Tibial nerve (tissue), 4 donors: ENCODE measurements around the gene MEX3D. TPM values are rescaled to one million over a fixed set of nuclear protein-coding genes. Genes with fewer than 3 reads are reported as not detected.

Experiments used
- DNase-seq, 2 donors: peaks; one replicate each; pipeline ENCODE4 v3.0.0-alpha.2; 2019; ENCODE audit warnings: low spot score in 2 of 2
- H3K27ac ChIP-seq, 4 donors: fragments of 200-600 bp; sonication (generic) in 3 of 4; one replicate each; pipeline ENCODE4 v1.5.1; 2017 to 2019; ENCODE audit warnings: mild to moderate bottlenecking in 1 of 4
- H3K27me3 ChIP-seq, 2 donors: fragments of 200-600 bp; sonication (generic) in 1 of 2; one replicate each; pipeline versions ENCODE4 v1.5.1 to v1.6.0; 2017 to 2019
- H3K36me3 ChIP-seq, 3 donors: fragments of 200-600 bp; sonication (generic); one replicate each; pipeline ENCODE4 v1.5.1; 2018 to 2019
- H3K4me1 ChIP-seq, 4 donors: fragments of 200-600 bp; sonication (generic) in 3 of 4; one replicate each; pipeline ENCODE4 v1.5.1; 2017 to 2019
- H3K4me3 ChIP-seq, 4 donors: fragments of 200-600 bp; sonication (generic) in 3 of 4; one replicate each; pipeline ENCODE4 v1.5.1; 2017 to 2019; ENCODE audit warnings: mild to moderate bottlenecking in 1 of 4, moderate library complexity in 1 of 4
- H3K9me3 ChIP-seq, 4 donors: fragments of 200-600 bp; sonication (generic) in 3 of 4; one replicate each; pipeline ENCODE4 v1.5.1; 2017 to 2019
- CTCF ChIP-seq, 5 experiments: fragments of 200-600 bp in 3 of 5; fragments of 450-650 bp in 2 of 5; sonication (generic) in 3 of 5; IDR thresholded peaks; one replicate each; pipeline ENCODE4 v1.5.1; 2016 to 2019; ENCODE audit warnings: antibody characterized with exemption in 5 of 5, mild to moderate bottlenecking in 3 of 5, moderate library complexity in 2 of 5
- EP300 ChIP-seq, 2 donors: sonication (generic); formaldehyde crosslinking; IDR thresholded peaks; one replicate each; pipeline ENCODE4 v1.6.1; 2017; ENCODE audit warnings: antibody characterized with exemption in 2 of 2, mild to moderate bottlenecking in 1 of 2
- POLR2A ChIP-seq, 2 donors: fragments of 450-650 bp; IDR thresholded peaks; one replicate each; pipeline ENCODE4 v1.6.1; 2017; ENCODE audit warnings: antibody characterized with exemption in 2 of 2, mild to moderate bottlenecking in 2 of 2, moderate library complexity in 2 of 2
- WGBS, 2 donors: methylation state at CpG; one replicate each; pipeline ENCODE4 v1.1.5; 2018; 5-methylcytosine and 5-hydroxymethylcytosine counted together
- total RNA-seq, 4 donors: library from RNA; depleted of rRNA; stranded (reverse); fragments of >200 nt; gene quantifications; one replicate each; pipeline ENCODE4 v1.1.0, GENCODE V29; 2016

Gene MEX3D
- total RNA-seq, 4 donors from 2014 or later: 19.4 to 32.7 (median 27.4) TPM

GRCh38 chr19:1525343-1525742 lies 42.8 kb downstream of the MEX3D start:
- H3K27ac ChIP-seq: no peak overlapping the region
- peaks cover 0 to 21% (median 0%) of the 10 kb centered on the region in 4 donors for H3K4me1 ChIP-seq
- DNase-seq: no peak
- H3K36me3 ChIP-seq: no peaks in the 10 kb centered on the region
- WGBS, 2 donors: 64 to 66% methylated on average over 11 to 30 of the region's 31 CpGs
- no peaks in the 10 kb centered on the region for H3K9me3 ChIP-seq
- H3K27me3 ChIP-seq: peaks cover 0 to 62% of the 10 kb centered on the region in 2 donors
- no peak overlapping the region for H3K4me3 ChIP-seq
- no peak for TF ChIP-seq EP300 (IDR thresholded peaks at IDR 0.05)
- no peak for TF ChIP-seq CTCF (IDR thresholded peaks at IDR 0.05)
- no peak for TF ChIP-seq POLR2A (IDR thresholded peaks at IDR 0.05)

DNA sequence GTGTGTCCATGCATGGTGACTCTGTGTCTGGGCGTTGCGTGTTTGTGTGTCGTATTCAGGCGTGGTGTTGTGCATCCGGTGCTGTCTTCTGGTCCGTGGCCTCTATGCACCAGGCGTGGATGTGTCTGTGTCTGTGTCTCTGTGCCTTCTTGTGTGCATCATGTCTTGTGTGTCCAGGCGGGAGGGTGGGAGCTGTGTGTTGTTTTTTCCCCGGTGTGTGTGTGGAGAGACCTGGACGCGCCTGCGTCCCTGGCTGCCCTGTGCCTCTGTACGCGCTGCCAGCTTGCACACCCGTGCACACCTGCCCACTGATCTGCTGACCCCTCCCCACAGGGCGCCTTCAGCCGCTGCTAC lies 43.2 kb downstream of the MEX3D start:
- Histone ChIP-seq H3K27me3 (peaks cover 0 to 62% of the 10 kb centered on the region in 2 donors), H3K36me3 (no peaks in the 10 kb centered on the region), H3K4me1 (peaks cover 0 to 21% (median 0%) of the 10 kb centered on the region in 4 donors), H3K9me3 (no peaks in the 10 kb centered on the region), H3K27ac (no peak overlapping the region), H3K4me3 (no peak overlapping the region)
- 55 to 56% methylated on average over 14 to 17 of the region's 17 CpGs for WGBS, 2 donors
- DNase-seq: no peak
- no peak for TF ChIP-seq CTCF (IDR thresholded peaks at IDR 0.05)
- no peak for TF ChIP-seq EP300 (IDR thresholded peaks at IDR 0.05)
- TF ChIP-seq POLR2A (IDR thresholded peaks at IDR 0.05): no peak

DNA sequence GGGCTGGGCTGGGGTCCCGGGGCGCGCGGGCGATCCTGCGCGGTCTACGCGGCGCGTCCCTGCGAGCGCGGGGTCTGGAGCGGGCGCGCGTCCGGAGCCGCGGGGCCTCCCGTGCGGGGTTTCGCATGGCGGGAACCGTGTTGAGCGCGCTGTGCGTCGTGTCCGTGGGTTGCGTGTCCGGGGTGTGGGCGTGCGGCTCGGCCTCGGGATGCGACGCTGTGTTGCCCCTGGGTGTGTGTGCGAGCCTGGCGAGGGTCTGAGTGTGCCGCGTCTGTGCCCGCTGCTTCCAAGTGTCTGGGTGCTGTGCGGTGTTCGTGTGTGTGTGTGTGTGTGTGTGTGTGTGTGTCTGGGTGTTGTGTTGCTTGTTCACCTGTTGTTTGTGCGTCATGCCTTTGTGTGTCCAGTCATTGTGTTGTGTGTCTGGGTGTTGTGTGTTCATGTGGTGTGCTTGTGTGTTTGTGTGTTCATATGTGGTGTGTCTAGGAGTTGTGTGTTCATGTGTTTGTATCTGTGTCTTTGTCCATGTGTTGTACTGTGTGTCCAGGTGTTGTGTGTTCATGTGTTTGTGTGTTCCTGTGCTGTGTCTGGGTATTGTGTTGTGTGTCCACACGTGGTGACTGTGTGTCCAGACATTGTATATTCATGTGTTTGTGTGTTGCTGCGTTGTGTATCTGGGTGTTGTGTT lies 43.7 kb downstream of the MEX3D start:
- Histone ChIP-seq H3K9me3 (no peaks in the 10 kb centered on the region), H3K36me3 (no peaks in the 10 kb centered on the region), H3K27ac (no peak overlapping the region), H3K4me3 (peak overlapping the region in 2 of 4 donors; percentile 10 to 43), H3K4me1 (peaks cover 0 to 21% (median 0%) of the 10 kb centered on the region in 4 donors), H3K27me3 (peaks cover 0 to 58% of the 10 kb centered on the region in 2 donors)
- TF ChIP-seq EP300 (IDR thresholded peaks at IDR 0.05) (no peak), POLR2A (IDR thresholded peaks at IDR 0.05) (no peak), CTCF (IDR thresholded peaks at IDR 0.05) (no peak)
- WGBS, 2 donors: 8 to 45% methylated on average over 3 to 42 of the region's 49 CpGs
- no peak for DNase-seq

DNA sequence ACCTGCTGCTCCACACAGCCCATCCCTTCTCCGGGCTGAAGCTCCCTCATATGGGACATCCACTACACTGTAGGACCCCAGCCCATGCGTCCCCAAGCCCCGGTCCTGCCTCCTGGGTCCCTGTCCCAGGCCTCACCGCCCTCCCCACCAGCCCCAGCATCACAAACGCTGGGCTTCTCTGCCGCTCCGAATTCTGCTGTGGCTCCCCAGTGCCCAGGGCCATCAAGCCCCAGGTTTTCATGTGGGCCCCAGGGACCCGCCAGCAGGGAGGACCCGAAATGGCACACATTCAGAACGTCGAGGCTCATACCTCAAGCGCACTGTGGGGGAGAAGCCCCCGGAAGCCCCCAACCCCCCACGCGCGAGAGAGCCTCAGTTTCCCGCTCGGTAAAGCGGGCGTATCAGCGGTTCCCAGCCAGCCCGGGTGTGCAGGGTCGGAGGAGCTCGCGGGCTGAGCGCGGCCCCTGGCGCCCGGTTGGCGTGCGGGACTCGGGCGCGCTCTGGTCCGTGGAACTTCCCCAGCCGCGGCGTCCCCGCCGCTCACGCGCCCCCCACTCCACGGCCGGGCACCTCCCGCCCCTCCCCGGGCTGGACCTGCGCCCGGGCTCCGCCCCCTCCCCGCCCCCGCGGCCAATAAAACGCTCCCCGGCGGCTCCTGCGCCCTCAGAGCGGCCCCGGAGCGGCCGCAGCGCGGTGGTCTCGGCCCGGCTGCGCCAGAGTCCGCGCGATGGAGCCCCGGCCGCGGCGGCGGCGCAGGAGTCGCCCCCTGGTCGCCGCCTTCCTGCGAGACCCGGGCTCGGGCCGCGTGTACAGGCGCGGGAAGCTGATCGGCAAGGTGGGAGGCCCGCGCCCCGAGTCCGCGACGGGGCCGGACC lies 44.5 kb downstream of the MEX3D start, which contains the start of gene PLK5:
TSS of gene PLK5 (plus strand) at position 666 of the 875 bp plus-strand sequence. CDS start 2,920 bp downstream, outside the sequence.
- Histone ChIP-seq H3K27ac (no peak within 1 kb of the TSS), H3K9me3 (no peaks in the 10 kb centered on the region), H3K36me3 (no peaks in the 10 kb centered on the region), H3K4me1 (peaks cover 0 to 21% (median 0%) of the 10 kb centered on the region in 4 donors), H3K4me3 (peak within 1 kb of the TSS in 2 of 4 donors; percentile 10 to 43), H3K27me3 (peaks cover 0 to 51% of the 10 kb centered on the region in 2 donors)
- WGBS, 2 donors: 8 to 23% methylated on average over 30 to 63 of the region's 92 CpGs
- TF ChIP-seq POLR2A (IDR thresholded peaks at IDR 0.05) (no peak), CTCF (IDR thresholded peaks at IDR 0.05) (peak in 2 of 5 experiments; percentile 14 to 23)
- DNase-seq: no peak

DNA sequence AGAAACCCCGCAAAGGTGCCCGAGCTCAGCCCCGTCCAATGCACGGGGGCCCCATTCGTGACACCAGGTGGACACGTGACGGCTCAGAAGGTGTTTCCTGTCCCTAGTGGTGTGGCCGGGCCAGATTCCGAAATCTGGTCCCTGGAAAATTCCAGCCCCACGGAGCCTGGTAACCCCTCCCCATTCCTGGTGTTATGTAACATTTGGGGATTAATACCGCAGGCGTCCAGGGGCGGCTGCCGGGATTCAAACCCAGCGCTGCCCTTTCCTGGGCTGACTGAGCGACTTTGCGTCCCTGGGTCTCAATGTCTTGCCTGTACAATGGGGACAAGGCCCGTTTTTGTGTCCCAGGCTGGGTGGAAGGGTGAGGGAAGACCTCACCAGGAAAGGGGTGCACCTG lies 45.3 kb downstream of the MEX3D start:
- DNase-seq: no peak
- peaks cover 0 to 45% of the 10 kb centered on the region in 2 donors for H3K27me3 ChIP-seq
- no peaks in the 10 kb centered on the region for H3K36me3 ChIP-seq
- no peak overlapping the region for H3K27ac ChIP-seq
- TF ChIP-seq EP300 (IDR thresholded peaks at IDR 0.05) (no peak), POLR2A (IDR thresholded peaks at IDR 0.05) (no peak), CTCF (IDR thresholded peaks at IDR 0.05) (no peak)
- no peak overlapping the region for H3K4me3 ChIP-seq
- H3K4me1 ChIP-seq: peaks cover 0 to 21% (median 0%) of the 10 kb centered on the region in 4 donors
- H3K9me3 ChIP-seq: no peaks in the 10 kb centered on the region
- WGBS, 2 donors: 75 to 82% methylated on average over 16 to 18 of the region's 18 CpGs
